Osteoblast (primary cell): ENCODE results near the gene OLFM2. TPM values are rescaled to one million over a fixed set of nuclear protein-coding genes. Genes with fewer than 3 reads are reported as not detected.
A peak's percentile ranks its signal among the peaks of the same experiment; 100 is the strongest.

Source experiments
- DNase-seq: peaks from one replicate; pipeline ENCODE4 v3.0.0; 2011; ENCODE audit warnings: low spot score, mixed read lengths; ENCODE audit not compliant: insufficient read length; ENCODE audit errors: missing footprints
- H2AFZ ChIP-seq: 2 replicates; pipeline ENCODE4 v1.6.0; 2011; ENCODE audit warnings: mild to moderate bottlenecking, low read length
- H3K27ac ChIP-seq: 2 replicates; pipeline ENCODE4 v1.5.1; 2011; ENCODE audit warnings: mild to moderate bottlenecking, low read depth, low read length, moderate library complexity
- H3K27me3 ChIP-seq: 2 replicates; pipeline ENCODE4 v1.6.0; 2012; ENCODE audit warnings: mild to moderate bottlenecking, control low read depth, inconsistent platforms, low read length, moderate library complexity; ENCODE audit not compliant: insufficient read depth
- H3K36me3 ChIP-seq: 2 replicates; pipeline ENCODE4 v1.5.1; 2011; ENCODE audit warnings: mild to moderate bottlenecking, low read length, control low read depth, moderate library complexity; ENCODE audit not compliant: insufficient read depth
- H3K4me1 ChIP-seq: 2 replicates; pipeline ENCODE4 v1.5.1; 2011; ENCODE audit warnings: mild to moderate bottlenecking, low read length, control low read depth, moderate library complexity; ENCODE audit not compliant: insufficient read depth
- H3K4me2 ChIP-seq: 2 replicates; pipeline ENCODE4 v1.6.0; 2011; ENCODE audit warnings: mild to moderate bottlenecking, low read length; ENCODE audit not compliant: insufficient read depth
- H3K4me3 ChIP-seq: fragments of 200-600 bp; sonication (generic); 3 replicates; pipeline ENCODE4 v1.5.1; 2012; ENCODE audit warnings: mild to moderate bottlenecking, low read length, inconsistent platforms; ENCODE audit not compliant: insufficient read depth
- H3K79me2 ChIP-seq: 2 replicates; pipeline ENCODE4 v1.6.0; 2012; ENCODE audit warnings: mild to moderate bottlenecking, low read length, control low read depth, inconsistent platforms; ENCODE audit not compliant: insufficient read depth
- H3K9me3 ChIP-seq: 2 replicates; pipeline ENCODE4 v1.5.1; 2011; ENCODE audit warnings: low read depth, low read length, control low read depth
- H4K20me1 ChIP-seq: 2 replicates; pipeline ENCODE4 v1.6.0; 2012; ENCODE audit warnings: mild to moderate bottlenecking, low read length, control low read depth; ENCODE audit not compliant: insufficient read depth
- CTCF ChIP-seq: IDR thresholded peaks from 2 replicates; pipeline ENCODE4 v1.5.1; 2011; ENCODE audit warnings: mild to moderate bottlenecking, low read depth, low read length, moderate library complexity; ENCODE audit errors: extremely low read depth
- total RNA-seq: library from RNA; depleted of rRNA; stranded (reverse); fragments of >200 nt; gene quantifications from 2 replicates; pipeline ENCODE4 v1.2.3, GENCODE V29; 2012

OLFM2 gene
- total RNA-seq, 1 donor: 0.72 TPM

- Histone ChIP-seq H3K4me2 (no peak overlapping the region), H3K9me3 (no peaks in the 10 kb centered on the region), H3K4me3 (no peak overlapping the region), H3K4me1 (peaks cover 8% of the 10 kb centered on the region), H4K20me1 (no peaks in the 10 kb centered on the region), H3K27me3 (peaks cover 19% of the 10 kb centered on the region), H3K36me3 (no peaks in the 10 kb centered on the region), H3K27ac (no peak overlapping the region), H2AFZ (no peak overlapping the region), H3K79me2 (no peaks in the 10 kb centered on the region)
- TF ChIP-seq CTCF: no peak
- peak; percentile 67 for DNase-seq
Measured at GRCh38 chr19:9912551-9913236, 23.6 kb downstream of the OLFM2 start.

GRCh38 chr19:9911524-9912185 lies 24.7 kb downstream of the OLFM2 start:
- DNase-seq: peak; percentile 65
- H3K4me1 ChIP-seq: peaks cover 8% of the 10 kb centered on the region
- peaks cover 19% of the 10 kb centered on the region for H3K27me3 ChIP-seq
- no peak overlapping the region for H3K4me3 ChIP-seq
- no peaks in the 10 kb centered on the region for H3K9me3 ChIP-seq
- H3K27ac ChIP-seq: no peak overlapping the region
- no peaks in the 10 kb centered on the region for H4K20me1 ChIP-seq
- no peaks in the 10 kb centered on the region for H3K79me2 ChIP-seq
- no peak overlapping the region for H2AFZ ChIP-seq
- no peak for TF ChIP-seq CTCF
- no peaks in the 10 kb centered on the region for H3K36me3 ChIP-seq
- no peak overlapping the region for H3K4me2 ChIP-seq

DNA sequence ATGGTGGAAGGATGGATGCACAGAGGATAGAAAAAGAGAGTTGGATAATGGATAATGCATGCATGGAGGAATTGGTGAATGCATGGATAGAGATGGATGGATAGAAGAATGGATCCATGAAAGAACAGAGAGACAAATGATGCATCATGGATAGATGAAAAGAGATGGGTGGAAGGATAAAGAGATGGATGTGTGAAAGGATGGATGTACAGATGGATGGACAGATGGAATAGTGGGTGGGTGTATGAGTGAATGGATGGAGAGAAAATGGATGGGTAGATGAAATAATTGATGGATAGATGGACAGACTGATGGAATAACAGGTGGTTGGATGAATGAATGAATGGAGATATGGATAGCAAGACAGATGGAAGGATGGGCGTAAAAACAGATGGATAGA lies 25.7 kb downstream of the OLFM2 start:
- no peaks in the 10 kb centered on the region for H4K20me1 ChIP-seq
- no peaks in the 10 kb centered on the region for H3K9me3 ChIP-seq
- H2AFZ ChIP-seq: no peak overlapping the region
- H3K4me2 ChIP-seq: no peak overlapping the region
- peaks cover 19% of the 10 kb centered on the region for H3K27me3 ChIP-seq
- no peak overlapping the region for H3K4me3 ChIP-seq
- no peak for TF ChIP-seq CTCF
- DNase-seq: no peak
- no peaks in the 10 kb centered on the region for H3K79me2 ChIP-seq
- H3K36me3 ChIP-seq: no peaks in the 10 kb centered on the region
- peaks cover 8% of the 10 kb centered on the region for H3K4me1 ChIP-seq
- no peak overlapping the region for H3K27ac ChIP-seq

DNA sequence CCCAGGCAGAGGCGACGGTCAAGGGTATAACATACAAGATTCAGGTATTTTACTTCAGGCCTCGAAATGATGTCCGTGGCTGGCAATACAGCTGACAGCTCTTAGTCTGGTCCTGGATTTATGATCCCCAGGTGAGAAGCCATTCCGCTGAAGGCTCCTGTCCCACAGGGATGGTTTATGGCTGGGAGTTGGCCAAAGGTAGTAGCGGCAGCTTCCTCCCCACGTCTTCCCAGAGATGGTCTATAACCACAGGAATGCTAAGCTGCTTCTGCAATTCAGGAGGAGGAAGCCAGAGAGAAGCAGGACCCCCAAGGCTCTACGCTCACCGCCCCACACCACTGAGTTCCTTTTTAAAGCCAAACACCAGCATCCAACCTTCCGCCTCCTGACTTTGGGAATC lies 27.1 kb downstream of the OLFM2 start:
- no peak for DNase-seq
- no peak overlapping the region for H2AFZ ChIP-seq
- no peak overlapping the region for H3K27ac ChIP-seq
- H3K9me3 ChIP-seq: no peaks in the 10 kb centered on the region
- H3K4me1 ChIP-seq: peaks cover 2% of the 10 kb centered on the region
- no peak overlapping the region for H3K4me2 ChIP-seq
- no peaks in the 10 kb centered on the region for H4K20me1 ChIP-seq
- TF ChIP-seq CTCF: no peak
- H3K27me3 ChIP-seq: peaks cover 18% of the 10 kb centered on the region
- H3K4me3 ChIP-seq: no peak overlapping the region
- no peaks in the 10 kb centered on the region for H3K36me3 ChIP-seq
- no peaks in the 10 kb centered on the region for H3K79me2 ChIP-seq
